ENCODE data around the gene FOXL1.

DNA sequence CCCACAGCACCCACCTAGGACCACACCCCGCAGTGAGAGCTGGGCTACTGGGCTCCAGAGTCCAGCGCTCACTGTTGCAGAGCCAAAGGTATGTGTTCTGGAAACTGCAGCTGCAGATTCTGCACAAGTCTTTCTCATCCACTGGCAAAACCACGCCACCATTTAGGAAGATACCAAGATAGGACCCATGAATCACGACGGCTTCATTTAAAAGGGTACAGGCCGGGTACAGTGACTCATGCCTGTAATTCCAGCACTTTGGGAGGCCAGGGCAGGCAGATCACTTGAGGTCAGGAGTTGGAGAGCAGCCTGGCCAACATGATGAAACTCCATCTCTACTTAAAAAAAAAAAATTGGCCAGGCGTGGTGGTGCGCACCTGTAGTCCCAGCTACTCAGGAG lies 49.2 kb upstream of the FOXL1 start:
- TF ChIP-seq EP300 (IDR thresholded peaks at IDR 0.05; ENCODE audit: low read length) (no peak), ZNF41 (CRISPR knock-in tag; conservative IDR thresholded peaks at IDR 0.05) (no peak), NR2F6 (CRISPR knock-in tag; IDR thresholded peaks at IDR 0.05) (no peak), ZBTB7A (IDR thresholded peaks at IDR 0.05; ENCODE audit: borderline replicate concordance, control insufficient read depth, low read depth, low read length) (no peak), POLR2A (conservative IDR thresholded peaks at IDR 0.05) (no peak)
- TF ChIP-seq, protein P1, sequence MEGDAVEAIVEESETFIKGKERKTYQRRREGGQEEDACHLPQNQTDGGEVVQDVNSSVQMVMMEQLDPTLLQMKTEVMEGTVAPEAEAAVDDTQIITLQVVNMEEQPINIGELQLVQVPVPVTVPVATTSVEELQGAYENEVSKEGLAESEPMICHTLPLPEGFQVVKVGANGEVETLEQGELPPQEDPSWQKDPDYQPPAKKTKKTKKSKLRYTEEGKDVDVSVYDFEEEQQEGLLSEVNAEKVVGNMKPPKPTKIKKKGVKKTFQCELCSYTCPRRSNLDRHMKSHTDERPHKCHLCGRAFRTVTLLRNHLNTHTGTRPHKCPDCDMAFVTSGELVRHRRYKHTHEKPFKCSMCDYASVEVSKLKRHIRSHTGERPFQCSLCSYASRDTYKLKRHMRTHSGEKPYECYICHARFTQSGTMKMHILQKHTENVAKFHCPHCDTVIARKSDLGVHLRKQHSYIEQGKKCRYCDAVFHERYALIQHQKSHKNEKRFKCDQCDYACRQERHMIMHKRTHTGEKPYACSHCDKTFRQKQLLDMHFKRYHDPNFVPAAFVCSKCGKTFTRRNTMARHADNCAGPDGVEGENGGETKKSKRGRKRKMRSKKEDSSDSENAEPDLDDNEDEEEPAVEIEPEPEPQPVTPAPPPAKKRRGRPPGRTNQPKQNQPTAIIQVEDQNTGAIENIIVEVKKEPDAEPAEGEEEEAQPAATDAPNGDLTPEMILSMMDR (IDR thresholded peaks at IDR 0.05 in 2 of 3, conservative IDR thresholded peaks at IDR 0.05 in 1 of 3; ENCODE audit: insufficient read depth in 2 of 3, low read depth in 1 of 3, low read length in 3 of 3) = no peak
- TF ChIP-seq, protein P2, sequence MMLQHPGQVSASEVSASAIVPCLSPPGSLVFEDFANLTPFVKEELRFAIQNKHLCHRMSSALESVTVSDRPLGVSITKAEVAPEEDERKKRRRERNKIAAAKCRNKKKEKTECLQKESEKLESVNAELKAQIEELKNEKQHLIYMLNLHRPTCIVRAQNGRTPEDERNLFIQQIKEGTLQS (IDR thresholded peaks at IDR 0.05) = no peak
- TF ChIP-seq, protein P2 (CRISPR knock-in tag; conservative IDR thresholded peaks at IDR 0.05) = no peak

Data from K562 (cell line).